NCI-H1694 (cell line): ENCODE results near the gene GOPC.
A peak's percentile ranks its signal among the peaks of the same experiment; 100 is the strongest.
"Not testable (repeated sequence)": the region's sequence is repeated elsewhere in the genome, so short reads cannot be mapped to it uniquely, and the experiment has no call there.

Experiments used
- DNase-seq: peaks from one replicate; lab custom pipeline; 2025; lab: John Stamatoyannopoulos, UW

GOPC gene

DNA sequence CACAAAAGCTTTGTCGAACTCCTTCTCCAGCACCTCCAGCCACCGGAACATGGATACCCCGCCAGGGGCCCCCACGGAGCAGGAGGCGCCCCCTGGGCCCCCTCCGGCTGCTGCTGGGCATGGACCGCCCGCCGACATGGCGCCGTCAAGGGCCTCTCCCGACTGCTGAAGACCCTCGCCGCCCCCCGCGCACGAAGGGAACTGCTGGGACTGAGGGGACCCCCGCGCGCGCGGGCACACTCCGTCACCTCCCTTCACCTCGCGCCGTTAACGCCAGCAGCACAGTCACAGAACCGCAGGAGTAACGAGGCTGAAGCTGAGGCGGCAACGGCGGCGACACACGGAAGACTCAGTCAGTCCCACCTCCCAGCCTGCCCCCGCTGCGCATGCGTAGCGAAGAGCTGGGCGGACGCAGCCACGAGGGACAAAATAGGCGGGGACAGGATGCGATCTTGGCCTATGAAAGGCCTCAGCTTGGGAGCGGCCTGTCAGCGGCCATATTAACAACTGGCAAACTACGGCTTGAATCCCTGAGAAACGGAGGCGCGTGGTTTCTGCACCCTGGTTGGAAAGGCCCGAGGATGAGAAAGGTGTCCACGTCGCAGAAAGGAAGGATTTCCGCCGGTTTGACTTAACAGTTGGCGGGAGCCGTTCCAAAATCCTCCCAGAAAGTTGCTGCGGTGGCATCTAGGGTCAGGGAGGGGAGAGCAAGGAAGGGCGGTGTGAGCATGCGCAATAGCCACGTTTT lies at the start of gene GOPC:
TSS of gene GOPC (minus strand) at position 361 of the 748 bp plus-strand sequence. CDS start at position 138, 223 bp downstream.
- DNase-seq: peak; percentile 88

DNA sequence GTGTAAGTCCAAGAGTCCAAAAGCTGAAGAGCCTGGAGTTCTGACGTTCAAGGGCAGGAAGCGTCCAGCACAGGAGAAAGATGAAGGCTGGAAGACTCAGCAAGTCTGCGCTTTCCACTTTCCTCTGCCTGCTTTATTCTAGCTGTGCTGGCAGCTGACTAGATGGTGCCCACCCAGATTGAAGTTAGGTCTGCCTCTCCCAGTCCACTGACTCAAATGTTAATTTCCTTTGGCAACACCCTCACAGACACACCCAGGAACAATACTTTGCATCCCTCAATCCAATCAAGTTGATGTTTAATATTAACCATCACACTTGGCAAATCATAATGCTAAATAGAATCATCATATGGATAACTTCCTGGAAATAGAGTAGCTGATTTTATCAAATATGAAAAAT lies 49.7 kb upstream of the GOPC start:
- not testable (repeated sequence) for DNase-seq

DNA sequence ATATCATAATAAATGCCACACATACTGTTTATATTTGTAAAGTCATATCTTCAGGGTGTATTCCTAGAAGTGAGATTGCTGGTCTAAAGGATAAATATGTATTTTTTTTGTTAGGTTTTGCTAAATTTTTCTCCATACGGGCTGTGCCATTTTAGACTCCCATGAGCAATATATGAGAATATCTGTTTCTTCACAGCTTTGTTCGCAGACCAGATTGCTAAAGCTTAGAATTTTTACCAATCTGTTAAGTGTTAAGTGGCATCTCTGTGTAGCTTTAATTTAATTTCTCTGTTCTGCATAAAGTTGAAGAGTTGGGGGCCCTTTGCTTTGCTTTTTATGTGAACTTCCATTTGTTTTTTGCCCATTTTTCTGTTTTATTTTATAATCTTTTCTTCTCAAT lies 40.7 kb upstream of the GOPC start:
- DNase-seq: no peak

DNA sequence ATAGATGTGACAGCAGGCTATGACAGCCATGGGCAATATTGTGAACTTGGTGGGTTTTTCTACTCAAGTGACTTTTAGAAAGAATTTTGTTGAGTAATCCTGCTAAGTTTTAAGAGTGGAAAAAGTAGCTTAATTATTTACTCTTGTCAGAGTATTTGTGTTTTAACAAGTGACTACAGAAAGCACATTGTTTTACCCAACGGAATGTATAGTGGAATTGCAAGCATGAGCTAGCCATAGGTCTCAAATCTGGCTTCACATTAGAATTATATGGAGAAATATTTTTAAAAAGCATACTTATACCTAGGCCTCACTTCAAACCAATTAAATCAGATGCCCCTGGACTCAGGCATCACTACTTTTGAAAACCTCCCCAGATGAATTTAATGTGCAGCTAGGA lies 35.5 kb upstream of the GOPC start:
- no peak for DNase-seq

DNA sequence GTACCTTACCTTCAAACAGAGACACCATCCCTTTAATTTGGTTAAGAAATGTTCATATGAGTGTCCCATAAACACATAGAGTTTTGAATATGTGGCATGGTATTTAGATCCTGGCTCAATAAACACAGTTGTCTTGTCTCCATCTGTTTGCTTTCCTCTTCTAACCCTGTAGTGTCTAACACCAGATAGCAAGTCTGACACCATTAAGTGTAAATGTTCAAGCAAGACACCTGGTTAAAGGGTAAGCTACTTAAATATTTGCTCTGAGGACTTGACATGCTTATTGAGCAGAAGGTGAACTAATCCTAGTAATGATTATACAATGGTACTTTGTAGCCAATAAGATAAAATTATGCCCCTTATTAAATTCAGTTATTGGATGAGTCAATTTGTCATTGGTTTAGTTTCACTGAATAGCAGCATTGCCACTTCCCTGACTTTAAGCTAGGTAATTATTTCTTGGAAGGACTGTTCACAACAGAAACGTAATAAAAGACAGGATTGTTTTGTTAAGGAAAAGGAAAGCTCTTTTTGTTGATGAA lies 26.9 kb upstream of the GOPC start:
- no peak for DNase-seq

DNA sequence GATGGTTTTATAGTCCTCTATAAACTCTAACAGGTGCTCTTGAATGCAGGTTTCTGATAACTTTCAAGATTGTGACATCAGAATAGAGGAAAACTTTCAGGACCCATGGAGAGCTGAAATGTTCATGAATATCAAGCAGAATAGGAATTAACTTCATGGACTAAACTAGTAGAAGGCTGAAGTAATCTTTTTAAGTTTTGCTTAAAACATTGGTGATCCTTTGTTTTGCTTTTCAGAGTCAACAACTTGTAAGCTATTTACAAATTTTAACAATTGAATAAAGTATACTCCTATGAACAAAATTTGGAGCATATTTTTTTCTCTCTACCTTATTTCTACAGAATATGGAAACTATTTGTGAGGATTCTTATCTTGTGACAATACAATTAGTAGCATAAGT lies 25.2 kb upstream of the GOPC start:
- DNase-seq: no peak

DNA sequence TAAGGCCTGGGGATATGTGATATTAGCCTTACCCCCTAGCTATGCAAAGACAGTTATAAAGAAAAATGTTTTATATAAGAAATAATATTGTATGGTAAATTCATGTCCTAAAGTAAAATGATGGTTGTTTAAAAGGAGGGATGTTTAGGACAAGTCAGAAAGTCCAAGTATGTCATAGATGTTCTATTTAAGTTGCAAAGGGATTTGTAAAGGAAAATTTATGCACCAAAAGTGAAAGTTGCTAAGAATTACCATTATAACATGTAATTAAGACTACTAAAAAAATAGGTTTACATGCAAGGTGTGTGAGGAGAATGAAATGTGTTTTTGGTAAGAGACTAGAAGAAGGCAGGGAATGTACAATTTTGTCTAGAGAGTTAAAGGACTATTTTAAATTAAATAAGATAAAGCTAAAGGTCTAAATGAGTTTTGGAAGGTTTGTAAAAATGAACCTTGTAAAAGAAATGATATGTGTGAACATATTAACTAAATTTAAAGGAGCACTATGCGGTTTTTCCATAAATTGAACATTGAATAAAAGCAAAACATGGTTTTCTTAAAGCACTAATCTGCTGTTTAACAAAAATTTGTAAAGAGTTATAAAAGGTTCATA lies 22.7 kb upstream of the GOPC start:
- DNase-seq: no peak

DNA sequence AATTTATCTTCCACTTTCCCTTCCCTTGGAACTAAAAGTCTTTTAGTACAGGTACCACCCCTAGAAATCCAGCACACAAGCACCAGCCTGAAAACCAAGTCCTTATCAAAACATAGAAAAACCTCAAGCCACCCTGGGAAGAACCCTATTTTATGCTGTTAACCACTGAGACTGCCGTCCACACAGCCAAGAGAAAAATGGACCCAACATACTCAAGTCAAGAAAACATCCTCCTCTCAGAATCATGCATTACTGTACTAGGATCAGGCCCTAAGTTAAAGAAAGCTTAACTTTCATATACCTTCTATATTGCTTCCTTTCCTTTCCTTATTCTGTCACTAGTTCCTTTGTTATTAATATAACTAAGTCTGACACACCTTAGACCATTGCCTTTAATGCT lies 16.9 kb upstream of the GOPC start:
- DNase-seq: no peak

DNA sequence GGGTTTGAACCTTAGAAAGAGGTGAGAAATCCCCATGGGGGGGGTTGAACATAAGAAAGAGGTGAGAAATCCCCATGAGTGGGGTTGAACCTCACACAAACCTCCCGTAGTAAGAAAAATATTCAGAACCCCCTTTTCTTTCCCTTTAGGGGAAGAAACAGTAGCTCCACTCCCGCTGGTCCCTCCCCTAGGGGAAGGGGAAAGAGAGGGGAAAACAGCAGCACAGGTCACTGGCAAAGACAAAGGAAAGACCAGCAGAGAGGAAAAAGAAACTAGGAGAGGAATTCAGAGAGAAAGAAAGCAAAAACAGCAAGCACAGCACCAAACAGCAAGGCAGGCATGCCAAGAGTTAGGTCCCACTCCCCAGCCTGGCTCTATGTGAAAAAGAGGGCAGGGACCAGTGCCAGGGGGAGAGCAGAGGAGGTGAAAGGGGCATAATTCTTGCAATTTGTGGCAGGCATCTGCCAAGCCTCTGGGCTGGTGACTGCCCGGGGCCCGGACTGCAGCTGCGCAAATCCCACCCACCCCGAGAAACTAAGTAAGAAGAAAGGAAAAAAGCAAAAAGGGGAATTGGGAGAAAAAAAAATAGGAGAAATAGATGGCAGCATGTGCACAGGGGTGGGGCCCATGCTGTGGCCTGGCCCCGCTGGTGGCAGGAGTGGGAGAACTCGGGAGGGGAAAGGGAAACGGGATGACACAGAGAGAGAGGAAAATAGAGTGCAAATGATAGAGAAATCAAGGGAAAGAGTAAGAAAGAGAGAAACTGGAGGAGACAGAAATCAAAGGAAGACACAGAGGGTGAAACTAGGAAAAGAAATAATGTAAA lies 15.1 kb upstream of the GOPC start:
- no peak for DNase-seq

DNA sequence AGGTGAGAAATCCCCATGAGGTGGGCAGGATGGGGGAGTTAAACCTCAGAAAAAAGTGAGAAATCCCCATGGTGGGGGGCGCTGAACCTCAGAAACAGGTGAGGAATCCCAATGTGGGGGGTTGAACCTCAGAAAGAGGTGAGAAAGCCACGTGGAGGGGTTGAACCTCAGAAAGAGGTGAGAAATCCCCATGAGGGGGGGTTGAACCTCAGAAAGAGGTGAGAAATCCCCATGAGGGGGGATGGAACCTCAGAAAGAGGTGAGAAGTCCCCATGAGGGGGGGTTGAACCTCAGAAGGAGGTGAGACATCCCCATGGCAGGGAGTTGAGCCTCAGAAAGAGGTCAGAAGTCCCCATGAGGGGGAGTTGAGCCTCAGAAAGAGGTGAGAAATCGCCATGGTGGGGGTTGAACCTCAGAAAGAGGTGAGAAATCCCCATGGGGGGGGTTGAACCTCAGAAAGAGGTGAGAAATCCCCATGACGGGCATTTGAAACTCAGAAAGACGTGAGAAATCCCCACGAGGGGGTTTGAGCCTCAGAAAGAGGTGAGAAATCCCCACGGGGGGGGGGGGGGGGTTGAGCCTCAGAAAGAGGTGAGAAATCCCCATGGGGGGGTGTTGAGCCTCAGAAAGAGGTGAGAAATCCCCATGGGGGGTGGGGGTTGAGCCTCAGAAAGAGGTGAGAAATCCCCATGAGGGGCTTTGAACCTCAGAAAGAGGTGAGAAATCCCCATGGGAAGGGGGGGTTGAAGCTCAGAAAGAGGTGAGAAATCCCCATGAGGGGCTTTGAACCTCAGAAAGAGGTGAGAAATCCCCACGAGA lies 14.3 kb upstream of the GOPC start:
- no peak for DNase-seq

DNA sequence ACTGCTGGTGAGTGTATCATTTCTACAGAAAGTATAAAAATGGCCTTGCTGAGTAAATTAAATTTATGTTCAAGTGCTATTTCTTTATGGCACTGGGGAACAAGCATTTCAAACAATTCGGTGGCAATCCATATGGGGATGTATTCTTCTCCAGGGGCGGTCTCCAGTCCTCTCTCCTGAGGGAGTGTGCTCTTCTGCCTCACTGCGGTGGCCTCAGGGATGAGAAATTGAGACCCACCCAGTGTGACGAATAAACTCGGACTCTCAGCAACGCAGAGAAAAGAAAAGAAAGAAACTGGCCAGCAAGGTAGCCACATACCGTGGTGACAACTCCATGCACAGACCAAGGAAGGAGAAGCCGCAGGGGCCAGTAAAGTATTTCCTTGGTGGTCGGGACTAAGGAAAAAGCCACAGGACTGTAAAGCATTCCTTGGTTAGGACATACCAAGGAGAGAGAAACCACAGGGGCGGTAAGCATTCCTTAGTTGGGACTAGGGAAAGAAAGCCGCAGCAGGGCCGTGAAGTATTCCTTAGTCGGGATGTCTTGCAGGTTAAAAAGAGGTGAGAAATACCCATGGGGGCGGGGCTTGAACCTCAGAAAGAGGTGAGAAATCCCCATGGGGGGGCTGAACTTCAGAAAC lies 13.6 kb upstream of the GOPC start:
- DNase-seq: no peak

DNA sequence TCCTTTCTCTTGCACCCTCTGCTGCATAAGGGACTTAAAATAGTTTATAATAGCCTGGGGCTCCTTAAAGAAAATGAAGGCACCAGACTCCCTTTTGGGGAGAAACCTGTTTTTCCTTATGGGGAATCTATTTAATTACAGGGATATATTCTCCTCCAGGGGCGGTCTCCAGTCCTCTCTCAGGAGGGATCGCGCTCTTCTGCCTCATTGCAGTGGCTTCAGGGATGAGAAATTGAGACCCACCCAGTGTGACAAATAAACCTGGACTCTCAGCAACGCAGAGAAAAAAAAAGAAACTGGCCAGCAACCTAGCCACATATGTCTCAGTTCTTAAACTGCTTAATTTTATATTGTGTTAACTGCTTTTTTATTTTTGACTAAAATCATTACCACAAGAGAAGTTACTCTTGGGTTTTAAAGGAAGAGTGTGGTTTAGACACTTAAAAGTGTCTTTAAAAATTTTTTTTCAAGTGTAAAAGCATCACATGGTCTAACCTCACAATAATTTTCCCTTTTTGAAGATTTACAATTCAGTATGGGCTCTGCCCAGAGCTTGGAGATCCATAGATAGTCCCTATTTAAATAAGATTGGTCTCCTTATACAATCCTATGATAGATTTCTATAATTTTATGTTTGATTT lies 11.7 kb upstream of the GOPC start:
- DNase-seq: no peak

DNA sequence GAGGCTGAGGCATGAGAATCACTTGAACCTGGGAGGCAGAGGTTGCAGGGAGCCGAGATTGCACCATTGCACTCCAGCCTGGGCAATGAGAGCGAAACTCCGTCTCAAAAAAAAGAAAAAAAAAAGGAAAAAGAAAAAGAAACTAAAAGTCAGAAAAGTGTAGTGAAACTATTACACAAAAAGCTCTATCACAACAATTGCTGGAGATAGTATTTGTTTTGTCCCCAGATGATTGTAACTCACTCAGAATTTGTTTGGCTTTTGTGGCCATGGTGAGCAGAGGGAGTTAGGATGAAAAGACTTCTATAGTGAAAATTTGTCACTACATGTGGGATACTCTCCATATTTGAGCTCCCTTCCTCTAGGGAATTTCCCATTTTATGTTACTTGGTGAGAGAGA lies 5.2 kb upstream of the GOPC start:
- DNase-seq: no peak

DNA sequence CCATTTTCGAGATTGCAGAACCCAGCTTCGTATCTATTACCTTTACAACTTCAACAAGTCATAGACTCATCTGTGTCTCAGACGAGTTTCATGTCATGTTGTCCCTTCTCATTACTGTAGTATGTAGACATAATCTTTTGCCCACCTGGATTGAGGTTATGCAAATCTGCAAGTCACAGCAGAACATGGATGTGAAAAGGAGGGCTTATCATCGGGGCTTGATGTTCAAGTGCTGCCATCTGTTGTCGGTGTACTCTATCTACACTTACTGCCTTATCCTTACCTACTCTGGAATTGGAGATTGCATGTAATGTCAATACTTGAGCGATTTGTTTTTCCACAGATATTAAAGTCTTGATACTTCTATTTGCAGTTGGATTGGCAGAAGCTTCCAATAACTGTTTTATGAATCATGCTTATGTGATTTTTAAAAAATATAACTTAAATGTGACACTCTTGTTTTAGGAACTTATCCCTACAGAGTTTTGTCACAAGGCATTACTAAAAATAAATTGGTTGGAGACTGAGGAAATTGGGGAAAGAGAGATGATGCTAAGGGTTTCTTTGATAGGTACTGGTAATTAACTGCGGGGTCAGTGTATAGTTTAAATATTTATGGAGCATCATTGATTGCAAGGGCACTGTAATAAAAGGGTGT lies 3.0 kb upstream of the GOPC start:
- DNase-seq: peak; percentile 58

DNA sequence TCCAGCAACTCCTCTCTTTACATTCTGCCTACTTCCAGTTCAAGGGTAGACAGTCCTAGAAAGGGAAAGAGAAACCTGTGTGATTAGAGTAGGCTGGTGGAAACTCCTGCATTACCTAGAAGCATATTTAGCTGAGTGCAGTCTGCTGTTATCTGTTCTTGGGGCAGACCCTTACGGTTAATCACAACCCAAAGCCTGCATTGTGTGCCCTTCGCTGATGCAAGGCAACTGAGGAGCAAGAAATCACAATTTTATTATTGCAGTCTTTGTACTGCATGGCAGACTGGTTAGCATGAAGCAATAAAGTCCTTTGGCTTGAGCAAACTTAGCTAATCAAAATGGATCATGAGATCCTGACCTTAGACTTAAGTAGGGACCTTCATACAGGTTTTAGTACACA lies 1.5 kb upstream of the GOPC start:
- no peak for DNase-seq

DNA sequence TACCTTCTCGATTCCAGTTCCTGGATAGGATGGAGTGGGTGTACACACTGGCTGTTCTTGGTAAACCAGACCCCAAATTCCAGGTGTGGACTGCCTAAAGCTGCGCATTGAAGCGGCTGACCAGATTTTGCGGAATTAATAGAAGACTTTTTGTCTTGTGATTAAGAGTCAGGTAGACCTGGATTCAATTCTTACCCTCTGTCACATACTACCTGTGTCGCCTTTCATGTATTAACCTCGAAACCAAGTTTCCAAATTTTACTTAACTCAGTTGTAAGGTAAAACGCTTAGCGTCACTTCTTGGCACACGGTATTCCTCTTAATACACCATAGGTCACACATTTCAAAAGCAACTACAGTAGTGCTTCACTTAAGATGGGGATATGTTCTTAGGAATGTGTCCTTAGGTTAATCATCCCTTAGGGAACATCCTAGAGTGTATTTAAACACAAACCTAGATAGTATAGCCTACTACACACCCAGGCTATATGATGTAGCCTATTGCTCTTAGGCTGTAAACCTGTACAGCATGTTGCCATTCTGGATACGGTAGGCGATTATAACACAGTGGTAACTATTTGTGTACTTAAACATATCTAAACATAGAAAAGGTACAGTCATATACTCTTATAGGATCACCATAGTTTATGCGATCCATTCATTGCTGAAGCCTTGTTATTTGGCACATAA lies 733 bp upstream of the GOPC start:
- DNase-seq: no peak

DNA sequence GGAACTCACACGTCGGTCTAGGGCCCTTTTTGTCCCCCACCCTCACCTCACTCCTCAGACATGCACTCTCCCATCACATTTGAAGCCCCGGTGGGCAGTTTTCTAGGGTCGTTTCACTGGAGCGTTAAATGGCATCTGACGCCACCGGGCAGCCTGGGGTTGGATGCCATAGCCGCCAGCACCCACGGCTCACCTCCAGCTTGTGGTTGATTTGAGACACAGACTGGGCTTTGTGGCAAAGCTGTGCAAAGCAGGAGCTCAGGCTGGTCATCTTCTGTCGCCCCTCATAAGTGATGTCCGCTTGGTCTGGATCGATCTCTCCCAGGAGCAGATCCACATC lies 530 bp downstream of the GOPC start:
- peak; percentile 9 for DNase-seq

DNA sequence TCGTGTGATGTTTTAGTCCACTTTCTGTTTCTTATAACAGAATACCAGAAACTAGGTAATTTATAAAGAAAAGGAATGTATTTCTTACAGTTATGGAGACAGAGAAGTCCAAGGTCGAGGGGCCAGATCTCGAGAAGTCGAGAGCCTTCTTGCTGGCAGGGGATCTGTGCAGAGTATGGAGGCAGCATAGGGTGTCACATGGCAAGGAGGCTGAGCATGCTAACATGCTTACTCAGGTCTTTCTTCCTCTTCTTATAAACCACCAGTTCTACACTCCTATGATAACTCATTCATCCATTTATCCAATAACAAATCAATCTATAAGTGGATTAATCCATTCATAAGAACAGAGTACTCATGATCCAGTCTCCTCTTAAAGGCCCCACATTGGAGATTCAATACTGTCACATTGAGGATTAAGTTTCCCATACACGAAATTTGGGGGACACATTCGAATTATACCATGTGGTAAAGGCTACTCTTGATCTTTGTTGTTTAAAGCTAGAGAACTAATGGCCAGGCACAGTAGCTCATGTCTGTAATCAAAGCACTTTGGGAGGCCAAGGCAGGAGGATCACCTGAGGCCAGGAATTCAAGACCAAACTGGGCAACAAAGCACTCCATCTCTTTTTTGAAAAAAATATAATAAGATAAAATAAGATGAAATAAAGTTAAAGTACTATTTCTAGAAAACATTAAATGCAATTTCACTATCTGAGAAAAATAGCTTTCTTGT lies 2.1 kb downstream of the GOPC start:
- DNase-seq: no peak

DNA sequence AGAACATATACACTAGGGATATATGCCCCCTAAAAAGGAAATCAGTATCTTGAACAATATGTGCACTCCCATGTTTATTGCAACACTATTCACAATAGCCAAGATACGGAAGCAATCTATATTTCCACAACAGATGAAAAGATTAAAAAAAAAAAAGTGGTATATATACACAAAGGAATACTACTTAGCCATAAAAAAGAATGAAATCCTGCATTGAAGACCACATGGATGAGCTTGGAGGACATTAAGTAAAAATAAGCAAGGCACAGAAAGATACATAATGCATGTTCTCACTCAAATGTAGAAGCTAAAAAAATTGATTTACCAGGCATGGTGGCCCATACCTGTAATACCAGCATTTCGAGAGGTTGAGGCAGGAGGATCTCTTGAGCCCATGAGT lies 4.6 kb downstream of the GOPC start:
- no peak for DNase-seq
